Lower leg skin (tissue), 4 donors: ENCODE data around the gene TNIP3. TPM values are rescaled to one million over a fixed set of nuclear protein-coding genes. Genes with fewer than 3 reads are reported as not detected.

Experiments
- DNase-seq, 2 donors: peaks; one replicate each; pipeline ENCODE4 v3.0.0-alpha.2; 2019; ENCODE audit warnings: low spot score in 2 of 2
- H3K4me3 ChIP-seq: fragments of 200-600 bp; sonication (generic); 2 replicates; pipeline ENCODE4 v1.5.1; 2017; ENCODE audit warnings: mild to moderate bottlenecking, low read depth; ENCODE audit not compliant: poor library complexity, severe bottlenecking
- POLR2A ChIP-seq, 2 donors: fragments of 450-650 bp; IDR thresholded peaks; one replicate each; pipeline ENCODE4 v1.6.1; 2016 to 2017; ENCODE audit warnings: antibody characterized with exemption in 2 of 2, mild to moderate bottlenecking in 1 of 2, moderate library complexity in 1 of 2
- WGBS, 2 donors: methylation state at CpG; one replicate each; pipeline ENCODE4 v1.1.5; 2018; 5-methylcytosine and 5-hydroxymethylcytosine counted together
- intact Hi-C: fragments of 100-400 bp; cut with DNase I; formaldehyde crosslinking; loops from one replicate; pipeline ENCODE4 v1.15.0; 2023; ENCODE audit warnings: low total_unique reads
- total RNA-seq, 4 donors: library from RNA; depleted of rRNA; stranded (reverse); fragments of >200 nt; gene quantifications; one replicate each; pipeline ENCODE4 v1.1.0, GENCODE V29; 2016
- TF ChIP-seq, protein P1 (sequence below), 3 donors: fragments of 450-650 bp; IDR thresholded peaks; one replicate each; pipeline ENCODE4 v1.5.1; 2016; ENCODE audit warnings: antibody characterized with exemption in 3 of 3, mild to moderate bottlenecking in 3 of 3, moderate library complexity in 2 of 3

TNIP3 gene
- total RNA-seq, 4 donors from 2014 or later = not detected

DNA sequence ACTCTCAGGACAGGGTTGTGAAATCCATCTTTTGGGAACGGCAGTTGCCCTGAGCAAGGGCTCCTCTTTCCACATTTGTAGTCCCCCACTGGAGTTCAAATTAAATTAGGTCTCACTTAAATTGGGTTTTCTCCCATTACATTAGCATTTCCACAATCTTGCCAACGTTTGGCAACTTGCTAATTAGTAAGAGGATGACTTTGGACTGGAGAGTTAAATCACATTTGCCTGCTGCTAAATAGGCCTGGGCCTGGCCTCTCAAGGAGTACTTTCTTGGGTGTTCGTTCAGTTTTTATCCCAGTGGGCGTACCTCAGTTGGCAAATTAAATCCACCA, 33.8 kb downstream of the TNIP3 start:
- 73 to 78% methylated on average over 4 of the region's 4 CpGs for WGBS, 2 donors
- intact Hi-C loops = no loop called here
- no peak for TF ChIP-seq POLR2A (IDR thresholded peaks at IDR 0.05)
- TF ChIP-seq, protein P1, sequence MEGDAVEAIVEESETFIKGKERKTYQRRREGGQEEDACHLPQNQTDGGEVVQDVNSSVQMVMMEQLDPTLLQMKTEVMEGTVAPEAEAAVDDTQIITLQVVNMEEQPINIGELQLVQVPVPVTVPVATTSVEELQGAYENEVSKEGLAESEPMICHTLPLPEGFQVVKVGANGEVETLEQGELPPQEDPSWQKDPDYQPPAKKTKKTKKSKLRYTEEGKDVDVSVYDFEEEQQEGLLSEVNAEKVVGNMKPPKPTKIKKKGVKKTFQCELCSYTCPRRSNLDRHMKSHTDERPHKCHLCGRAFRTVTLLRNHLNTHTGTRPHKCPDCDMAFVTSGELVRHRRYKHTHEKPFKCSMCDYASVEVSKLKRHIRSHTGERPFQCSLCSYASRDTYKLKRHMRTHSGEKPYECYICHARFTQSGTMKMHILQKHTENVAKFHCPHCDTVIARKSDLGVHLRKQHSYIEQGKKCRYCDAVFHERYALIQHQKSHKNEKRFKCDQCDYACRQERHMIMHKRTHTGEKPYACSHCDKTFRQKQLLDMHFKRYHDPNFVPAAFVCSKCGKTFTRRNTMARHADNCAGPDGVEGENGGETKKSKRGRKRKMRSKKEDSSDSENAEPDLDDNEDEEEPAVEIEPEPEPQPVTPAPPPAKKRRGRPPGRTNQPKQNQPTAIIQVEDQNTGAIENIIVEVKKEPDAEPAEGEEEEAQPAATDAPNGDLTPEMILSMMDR (IDR thresholded peaks at IDR 0.05) = no peak

DNA sequence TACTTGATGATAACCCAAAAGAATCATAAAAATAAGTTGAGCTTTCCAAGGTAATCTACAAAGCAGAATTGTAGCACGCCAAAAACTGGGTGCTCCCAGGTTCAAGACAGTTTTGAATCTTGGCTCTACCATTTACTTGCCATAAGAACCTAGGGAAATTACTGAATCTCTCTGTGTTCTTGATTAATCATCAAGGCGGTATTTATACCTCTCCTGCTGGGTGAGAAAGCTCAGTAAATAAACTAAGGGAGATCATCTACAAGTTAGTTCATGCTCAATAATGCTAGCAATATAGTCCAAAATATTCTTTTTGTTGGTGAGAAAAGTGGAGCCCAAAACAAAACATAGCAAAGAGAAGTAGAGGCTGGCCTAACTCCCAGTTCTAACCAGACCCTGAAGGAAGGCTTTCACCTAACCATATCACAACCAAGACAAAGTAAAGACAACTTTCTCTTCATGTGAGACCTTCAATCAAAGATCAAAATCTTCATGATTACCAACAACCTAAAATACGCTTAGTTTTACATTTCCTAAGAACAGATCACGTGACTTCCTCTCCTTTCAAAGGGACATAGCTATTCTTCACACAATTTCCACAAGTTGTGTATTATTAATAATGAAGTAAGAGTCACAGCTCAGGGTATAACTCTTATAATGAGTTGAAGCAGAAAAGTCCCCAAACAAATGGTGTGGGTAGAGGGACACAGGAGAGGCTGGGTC, 34.4 kb downstream of the TNIP3 start:
- intact Hi-C loops = no loop called here
- H3K4me3 ChIP-seq = no peak overlapping the region
- 80 to 90% methylated on average over 4 of the region's 4 CpGs for WGBS, 2 donors
- TF ChIP-seq, protein P1 (IDR thresholded peaks at IDR 0.05) = no peak
- no peak for TF ChIP-seq POLR2A (IDR thresholded peaks at IDR 0.05)
- no peak for DNase-seq

More for the DNA sequence above, 33.8 kb downstream of the TNIP3 start:
- no peak for DNase-seq
- H3K4me3 ChIP-seq = no peak overlapping the region

DNA sequence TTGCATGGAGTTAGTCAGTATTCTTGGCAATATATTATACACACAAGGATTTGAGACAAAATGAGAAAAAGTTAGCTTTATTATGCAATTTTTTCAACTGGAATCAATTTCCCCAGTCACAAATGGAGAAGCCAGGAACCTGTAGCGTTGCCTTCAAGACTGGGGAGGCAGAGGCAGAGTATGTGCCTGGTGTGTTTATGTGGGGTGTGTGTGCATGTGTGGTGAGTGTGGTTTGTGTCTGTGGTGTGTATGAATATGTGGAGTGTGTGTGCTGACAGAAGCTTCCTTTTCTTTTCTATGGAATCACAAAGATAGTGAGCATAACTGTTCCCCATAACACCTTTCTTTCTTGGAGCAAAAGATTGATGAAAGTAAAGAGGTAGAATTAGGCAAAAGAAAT, 37.0 kb downstream of the TNIP3 start:
- 69 to 81% methylated on average over 1 of the region's 1 CpG for WGBS, 2 donors
- no peak overlapping the region for H3K4me3 ChIP-seq
- no peak for DNase-seq
- intact Hi-C loops = no loop called here
- TF ChIP-seq POLR2A (IDR thresholded peaks at IDR 0.05) = no peak
- TF ChIP-seq, protein P1 (IDR thresholded peaks at IDR 0.05) = no peak

DNA sequence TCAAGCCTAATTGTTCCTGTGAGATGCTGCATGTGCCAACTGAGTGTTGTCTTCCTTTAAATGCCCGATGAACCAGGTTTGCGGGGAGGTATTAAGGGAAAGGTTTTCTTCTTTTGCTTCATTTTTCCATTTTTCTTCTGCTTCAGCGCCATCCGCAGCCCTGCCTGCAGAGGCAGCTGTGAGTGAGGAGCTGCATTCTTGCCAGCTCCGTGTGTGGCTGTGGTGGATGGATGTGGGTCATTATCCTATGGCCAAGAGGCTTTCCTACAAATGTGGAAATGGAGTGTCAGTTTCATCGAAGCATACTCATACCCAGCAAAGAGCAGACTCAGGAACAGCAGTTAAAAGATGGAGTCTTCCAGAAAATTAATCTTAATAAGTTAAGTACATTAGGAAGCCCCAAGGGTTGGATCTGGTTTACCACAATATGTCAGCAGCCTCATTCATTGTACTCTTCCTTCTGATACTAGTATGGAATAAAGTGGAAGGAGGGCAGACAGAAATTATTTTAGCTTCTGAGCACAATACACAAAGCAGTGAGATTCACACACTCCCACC, 37.6 kb downstream of the TNIP3 start:
- no peak for DNase-seq
- H3K4me3 ChIP-seq = no peak overlapping the region
- 74 to 83% methylated on average over 6 of the region's 6 CpGs for WGBS, 2 donors
- TF ChIP-seq, protein P1 (IDR thresholded peaks at IDR 0.05) = no peak
- no peak for TF ChIP-seq POLR2A (IDR thresholded peaks at IDR 0.05)
- intact Hi-C loops = no loop called here

DNA sequence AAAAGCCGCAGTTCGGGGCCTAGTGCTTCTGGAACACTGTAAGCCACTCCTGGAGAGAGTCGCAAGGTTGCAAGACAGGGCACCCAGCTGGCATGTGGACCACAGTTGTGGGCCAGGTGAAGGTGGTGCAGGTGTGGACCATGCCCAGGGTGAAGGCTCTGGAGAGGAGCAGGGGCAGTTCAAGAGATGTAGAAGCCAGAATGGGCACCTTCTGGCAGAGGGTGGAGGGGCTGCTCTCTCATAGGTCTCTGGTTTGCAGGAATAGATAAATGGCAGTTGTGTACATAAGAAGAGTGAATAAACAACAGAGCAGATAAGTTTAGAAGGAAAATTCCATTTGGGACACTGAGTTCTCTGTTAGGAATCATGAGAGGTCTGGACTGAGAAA, 38.6 kb downstream of the TNIP3 start:
- intact Hi-C loops = no loop called here
- DNase-seq = no peak
- no peak for TF ChIP-seq POLR2A (IDR thresholded peaks at IDR 0.05)
- TF ChIP-seq, protein P1 (IDR thresholded peaks at IDR 0.05) = no peak
- H3K4me3 ChIP-seq = no peak overlapping the region
- WGBS, 2 donors = 83 to 95% methylated on average over 3 of the region's 3 CpGs

DNA sequence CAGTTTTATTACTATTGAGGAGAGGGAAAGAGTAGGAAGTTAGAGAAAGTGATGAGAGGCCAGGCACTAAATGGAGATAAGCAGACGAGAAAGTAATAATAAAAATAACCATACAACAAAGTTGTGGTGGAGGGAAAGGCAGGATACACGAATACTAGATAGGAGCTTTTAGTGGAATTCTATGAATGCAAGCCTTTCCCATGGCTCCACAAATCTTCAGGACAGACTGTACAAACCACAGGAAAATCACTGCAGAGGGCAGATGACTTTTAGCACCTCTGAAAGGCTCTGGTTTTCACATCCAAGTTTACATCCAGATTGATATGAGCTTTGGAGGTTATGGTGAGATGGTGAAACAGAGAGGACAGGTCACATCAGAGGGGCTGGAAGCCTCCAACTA, 41.5 kb downstream of the TNIP3 start:
- 50 to 56% methylated on average over 2 of the region's 2 CpGs for WGBS, 2 donors
- intact Hi-C loops = no loop called here
- no peak for TF ChIP-seq POLR2A (IDR thresholded peaks at IDR 0.05)
- TF ChIP-seq, protein P1 (IDR thresholded peaks at IDR 0.05) = no peak
- no peak overlapping the region for H3K4me3 ChIP-seq
- no peak for DNase-seq
